Measurements from ENCODE around the gene GORASP1.

GORASP1 gene

GRCh38 chr3:39107388-39108199 lies at the start of gene GORASP1, which contains the start of gene TTC21A:
GORASP1 (minus strand) TSS chr3:39107627; CDS start chr3:39107541, 86 bp downstream.
TTC21A (plus strand) TSS chr3:39107680; CDS start chr3:39107838, 158 bp downstream.
- DNase-seq (ENCODE audit: low read depth): peak; percentile 89

GRCh38 chr3:39156421-39156820 lies 49.0 kb upstream of the GORASP1 start:
- DNase-seq (ENCODE audit: low read depth): no peak

GRCh38 chr3:39154280-39155021 lies 47.0 kb upstream of the GORASP1 start:
- DNase-seq (ENCODE audit: low read depth): peak; percentile 49

GRCh38 chr3:39153977-39154279 lies 46.5 kb upstream of the GORASP1 start:
- no peak for DNase-seq (ENCODE audit: low read depth)

- DNase-seq (ENCODE audit: low read depth): peak; percentile 99
These were observed 43.6 kb upstream of the GORASP1 start for GRCh38 chr3:39150803-39151631.

GRCh38 chr3:39150148-39150802 lies 42.8 kb upstream of the GORASP1 start:
- DNase-seq (ENCODE audit: low read depth): no peak

- no peak for DNase-seq (ENCODE audit: low read depth)
These were observed 42.2 kb upstream of the GORASP1 start for GRCh38 chr3:39149498-39150147.

- DNase-seq (ENCODE audit: low read depth): no peak
These were observed 41.6 kb upstream of the GORASP1 start for GRCh38 chr3:39149059-39149455.

GRCh38 chr3:39148435-39149058 lies 41.1 kb upstream of the GORASP1 start:
- peak; percentile 43 for DNase-seq (ENCODE audit: low read depth)

- peak; percentile 68 for DNase-seq (ENCODE audit: low read depth)
These were observed 40.4 kb upstream of the GORASP1 start for GRCh38 chr3:39147711-39148434.

GRCh38 chr3:39146611-39147591 lies 39.5 kb upstream of the GORASP1 start:
- DNase-seq (ENCODE audit: low read depth): peak; percentile 98

- peak; percentile 27 for DNase-seq (ENCODE audit: low read depth)
These were observed 38.7 kb upstream of the GORASP1 start for GRCh38 chr3:39146083-39146501.

- DNase-seq (ENCODE audit: low read depth): no peak
These were observed 37.4 kb upstream of the GORASP1 start for GRCh38 chr3:39144748-39145380.

- DNase-seq (ENCODE audit: low read depth): peak; percentile 39
These were observed 36.8 kb upstream of the GORASP1 start for GRCh38 chr3:39144095-39144747.

GRCh38 chr3:39143051-39143885 lies 35.8 kb upstream of the GORASP1 start:
- DNase-seq (ENCODE audit: low read depth): no peak

GRCh38 chr3:39142067-39142466 lies 34.6 kb upstream of the GORASP1 start:
- no peak for DNase-seq (ENCODE audit: low read depth)
